ENCODE measurements around the gene GALNT7. TPM values are rescaled to one million over a fixed set of nuclear protein-coding genes. Genes with fewer than 3 reads are reported as not detected.

The GALNT7 gene
- total and polyA plus RNA-seq, 11 donors, result 2.3 to 12.8 (median 6.0) TPM

DNA sequence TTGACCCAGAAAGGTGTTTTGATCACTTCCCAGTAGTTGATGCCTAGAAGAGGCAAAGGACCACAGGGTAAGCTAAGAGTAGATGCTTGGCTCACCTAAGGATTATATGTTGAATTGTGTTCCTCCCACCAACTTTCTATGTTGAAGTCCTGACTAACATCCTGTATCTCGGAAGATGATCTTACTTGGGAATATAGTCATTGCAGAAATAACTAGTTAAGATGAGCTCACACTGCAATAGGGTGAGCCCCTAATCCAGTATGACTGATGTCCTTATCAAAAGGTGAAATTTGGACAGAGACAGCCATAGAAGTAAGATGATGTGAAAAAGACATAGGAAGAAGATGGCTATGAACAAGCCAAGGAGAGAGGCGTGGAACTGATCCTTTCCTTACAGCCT lies 168.9 kb downstream of the GALNT7 start:
- ATAC-seq (no peak), DNase-seq (no peak)
- Histone ChIP-seq H3K4me1 (peaks cover 0 to 19% (median 7%) of the 10 kb centered on the region in 12 donors), H3K27ac (no peak overlapping the region), H3K36me3 (peaks cover 0 to 7% (median 4%) of the 10 kb centered on the region in 9 donors), H3K4me3 (no peak overlapping the region), H3K27me3 (no peaks in the 10 kb centered on the region), H3K9me3 (no peaks in the 10 kb centered on the region)
- intact Hi-C loops (cut with DNase I), result no loop called here
- no peak for TF ChIP-seq CTCF (IDR thresholded peaks at IDR 0.05)
- no peak for TF ChIP-seq POLR2A (IDR thresholded peaks at IDR 0.05)
- WGBS, 4 donors, result 96 to 100% (median 99%) methylated on average over 2 of the region's 2 CpGs

GRCh38 chr4:173343832-173344397 lies 175.3 kb downstream of the GALNT7 start:
- ATAC-seq (peak in 1 of 4 donors; percentile 52), DNase-seq (no peak)
- intact Hi-C loops (cut with DNase I), result no loop called here
- no peak overlapping the region for H3K4me3 ChIP-seq
- 71 to 78% (median 75%) methylated on average over 3 of the region's 3 CpGs for WGBS, 4 donors
- H3K27me3 ChIP-seq, result no peaks in the 10 kb centered on the region
- no peaks in the 10 kb centered on the region for H3K36me3 ChIP-seq
- TF ChIP-seq POLR2A (IDR thresholded peaks at IDR 0.05) (no peak), CTCF (IDR thresholded peaks at IDR 0.05) (no peak)
- H3K4me1 ChIP-seq, result no peaks in the 10 kb centered on the region
- no peaks in the 10 kb centered on the region for H3K9me3 ChIP-seq
- peak overlapping the region in 6 of 12 donors; percentile 9 to 45 (median 28) for H3K27ac ChIP-seq

DNA sequence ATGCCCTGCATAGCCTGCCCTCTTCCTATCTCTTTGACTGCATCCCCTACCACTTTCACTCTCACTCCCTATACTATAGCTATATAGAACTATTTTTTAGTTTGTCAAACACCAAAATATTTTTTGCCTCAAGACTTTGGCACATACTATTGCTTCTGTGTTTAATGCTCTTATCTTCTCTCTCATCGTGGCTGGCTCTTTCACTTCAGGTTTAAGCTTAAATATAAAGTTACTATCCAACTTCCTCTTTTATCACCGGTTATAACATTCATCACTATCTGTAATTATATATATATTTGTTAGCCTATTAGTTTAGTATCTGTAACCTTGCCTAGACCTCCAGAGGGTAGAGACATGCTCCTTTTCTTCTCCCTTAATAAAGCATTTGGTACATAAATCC lies 177.0 kb downstream of the GALNT7 start:
- ATAC-seq (no peak), DNase-seq (no peak)
- Histone ChIP-seq H3K27ac (no peak overlapping the region), H3K9me3 (no peaks in the 10 kb centered on the region), H3K36me3 (no peaks in the 10 kb centered on the region), H3K4me1 (no peaks in the 10 kb centered on the region), H3K27me3 (no peaks in the 10 kb centered on the region), H3K4me3 (no peak overlapping the region)
- 60 to 77% (median 72%) methylated on average over 2 of the region's 2 CpGs for WGBS, 4 donors
- no peak for TF ChIP-seq CTCF (IDR thresholded peaks at IDR 0.05)
- no peak for TF ChIP-seq POLR2A (IDR thresholded peaks at IDR 0.05)
- intact Hi-C loops (cut with DNase I), result no loop called here

DNA sequence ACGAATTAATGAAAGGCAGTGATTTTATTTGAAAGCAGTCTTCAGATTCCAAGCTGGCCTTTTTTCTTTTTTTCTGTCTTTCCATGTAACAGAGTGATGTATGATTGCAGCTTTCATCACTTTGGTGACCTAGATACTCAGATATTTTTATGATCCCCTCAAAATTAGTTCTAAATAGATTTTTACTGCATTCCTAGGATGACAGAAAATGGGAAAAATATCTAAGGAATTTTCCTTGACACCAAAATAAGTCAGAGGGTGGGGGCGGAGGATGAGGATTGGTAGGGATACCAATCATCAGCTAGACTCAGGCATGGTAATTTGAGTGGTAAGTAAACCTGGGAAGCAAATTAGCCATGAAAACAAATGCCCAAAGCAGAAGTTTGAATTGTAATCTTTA lies 177.5 kb downstream of the GALNT7 start:
- Histone ChIP-seq H3K27me3 (no peaks in the 10 kb centered on the region), H3K27ac (no peak overlapping the region), H3K4me1 (no peaks in the 10 kb centered on the region), H3K9me3 (no peaks in the 10 kb centered on the region), H3K4me3 (no peak overlapping the region), H3K36me3 (no peaks in the 10 kb centered on the region)
- no peak for TF ChIP-seq CTCF (IDR thresholded peaks at IDR 0.05)
- TF ChIP-seq POLR2A (IDR thresholded peaks at IDR 0.05), result no peak
- no peak for DNase-seq
- no peak for ATAC-seq
- WGBS, 4 donors, result 45 to 90% (median 85%) methylated on average over 2 of the region's 2 CpGs
- intact Hi-C loops (cut with DNase I), result no loop called here

Data from heart left ventricle (tissue), 16 donors.